ENCODE measurements around the gene DCAF8.

The DCAF8 gene

DNA sequence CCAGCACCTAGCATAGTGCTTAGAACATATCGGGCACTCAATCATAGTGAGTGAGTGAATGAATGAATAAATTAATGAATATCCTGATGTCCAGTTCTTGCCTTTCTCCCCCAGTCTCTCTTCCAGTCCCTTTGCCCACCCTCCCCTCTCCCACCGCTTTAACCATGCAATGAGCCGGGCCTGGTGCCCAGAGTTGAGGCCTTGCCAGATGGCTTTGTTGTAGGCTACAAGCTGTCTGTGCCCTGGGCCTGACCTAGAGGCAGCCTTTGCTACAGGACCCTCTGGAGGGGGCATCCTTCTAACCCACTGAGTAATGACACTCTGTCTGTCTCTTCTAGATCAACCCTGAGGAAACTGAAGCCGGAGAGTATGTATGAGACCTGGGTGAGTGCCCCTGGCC is 65.1 kb downstream of the DCAF8 start:
- DNase-seq = no peak

DNA sequence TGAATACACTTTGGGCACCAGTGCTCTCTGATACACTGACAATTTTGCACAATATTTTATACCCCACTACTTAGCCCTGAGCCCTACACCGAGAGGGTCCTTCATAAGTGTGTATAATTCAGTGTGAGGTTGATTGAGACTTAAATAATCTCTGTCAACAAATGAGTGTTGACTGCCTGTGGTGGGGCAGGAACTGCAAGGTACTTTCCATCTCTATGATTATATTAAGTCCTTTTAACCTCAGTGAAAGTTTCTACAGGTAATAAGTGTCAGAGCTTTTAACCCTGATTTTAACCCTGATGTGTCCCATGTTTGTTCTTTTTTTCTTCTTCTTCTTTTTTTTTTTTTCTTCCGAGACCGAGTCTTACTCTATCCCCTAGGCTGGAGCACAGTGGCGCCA is 66.2 kb downstream of the DCAF8 start:
- no peak for DNase-seq

DNA sequence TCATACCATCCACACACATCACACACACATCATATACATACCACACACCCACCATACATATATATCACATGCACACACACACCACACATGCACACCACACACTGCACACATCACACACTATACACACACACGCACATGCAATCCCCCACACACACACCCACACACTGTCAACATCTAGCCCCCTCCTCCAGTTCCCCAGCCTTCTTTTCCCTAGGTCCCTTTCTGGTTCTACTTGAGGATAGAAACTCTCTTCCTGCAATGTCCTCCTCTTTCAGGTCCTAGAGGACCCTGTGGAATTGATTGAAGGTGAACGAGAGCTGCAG is 67.7 kb downstream of the DCAF8 start:
- DNase-seq = no peak

DNA sequence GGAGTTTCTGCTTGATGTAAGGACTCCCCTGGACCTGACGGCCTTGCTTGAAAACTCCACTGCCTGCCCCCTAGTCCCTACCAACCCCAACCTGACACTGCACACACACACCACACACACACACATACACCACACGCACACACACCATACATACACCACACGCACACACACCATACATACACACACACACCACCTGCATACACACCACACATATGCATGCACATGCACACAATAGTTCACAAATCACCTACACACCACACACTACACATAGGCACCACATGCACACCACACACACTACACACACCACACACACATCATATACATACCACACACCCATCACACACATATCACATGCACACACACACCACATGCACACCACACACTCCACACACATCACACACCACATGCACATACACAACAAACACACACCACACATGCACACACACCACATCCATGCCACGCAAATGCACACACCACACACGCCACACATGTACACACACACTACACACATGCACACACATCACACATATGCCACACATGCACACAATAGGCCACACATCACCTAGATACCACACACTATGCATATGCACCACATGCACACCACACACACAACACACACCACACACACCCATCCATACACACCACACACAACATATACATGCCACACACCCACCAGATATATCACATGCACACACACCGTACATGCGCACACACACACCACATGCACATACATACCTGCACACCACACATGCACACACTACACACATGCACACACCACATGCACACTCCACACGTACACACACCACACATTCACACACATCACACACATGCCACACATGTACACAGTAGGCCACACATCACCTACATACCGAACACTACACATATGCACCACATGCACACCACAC is 68.3 kb downstream of the DCAF8 start:
- DNase-seq = no peak

DNA sequence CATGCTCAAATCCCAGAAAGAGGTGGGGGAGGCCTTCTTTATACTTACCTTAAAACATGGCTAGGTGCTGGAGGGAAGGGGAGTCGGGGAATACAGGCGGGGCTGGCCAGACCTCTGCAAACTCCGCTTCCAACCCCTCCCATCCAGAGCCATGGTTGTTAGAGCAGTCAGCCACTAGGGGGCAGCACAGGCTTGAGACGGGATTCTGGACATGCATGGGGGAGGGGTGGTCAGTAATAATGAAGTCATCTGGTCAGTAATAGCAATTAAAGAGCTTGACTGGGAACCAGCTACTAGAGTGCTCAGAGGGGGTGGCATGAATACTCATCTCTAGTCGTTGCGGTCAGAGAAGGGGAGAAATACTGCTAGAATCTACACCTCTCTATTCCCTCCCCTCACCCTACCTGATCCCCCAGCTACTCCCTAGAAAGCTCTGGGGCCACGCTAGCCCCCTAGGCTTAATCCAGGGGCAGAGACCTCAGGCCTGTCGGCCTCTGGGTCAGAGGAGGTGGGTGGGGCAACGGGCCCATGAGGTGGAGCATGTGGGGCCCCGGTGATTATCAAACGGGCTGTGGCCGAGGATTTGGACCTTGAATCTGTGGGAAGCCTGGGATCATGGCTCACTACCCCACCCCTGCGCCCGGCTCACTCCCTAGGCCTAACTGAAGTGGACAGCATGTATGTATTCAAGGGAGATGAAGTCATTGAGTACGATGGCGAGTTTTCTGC is 69.1 kb downstream of the DCAF8 start:
- peak; percentile 87 to 92 for DNase-seq

DNA sequence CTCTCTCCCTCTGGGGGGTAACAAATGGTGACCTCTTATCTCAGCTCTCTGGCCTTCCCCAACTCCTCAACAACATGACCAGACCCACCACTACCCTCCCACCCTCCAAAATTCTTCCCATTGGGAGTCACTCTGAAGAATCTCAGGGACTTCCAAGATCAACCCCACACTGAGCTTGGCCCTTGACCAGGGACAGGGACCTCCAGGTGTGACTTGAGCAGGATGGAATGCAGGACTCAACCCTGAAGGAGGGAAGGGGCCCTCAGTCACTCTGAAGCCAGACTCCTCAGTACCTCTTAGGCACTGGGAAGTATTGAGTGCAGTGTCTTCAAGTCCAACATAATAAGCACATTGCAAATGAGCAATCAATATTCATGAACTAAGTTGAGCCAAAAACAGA is 70.1 kb downstream of the DCAF8 start:
- DNase-seq = no peak

DNA sequence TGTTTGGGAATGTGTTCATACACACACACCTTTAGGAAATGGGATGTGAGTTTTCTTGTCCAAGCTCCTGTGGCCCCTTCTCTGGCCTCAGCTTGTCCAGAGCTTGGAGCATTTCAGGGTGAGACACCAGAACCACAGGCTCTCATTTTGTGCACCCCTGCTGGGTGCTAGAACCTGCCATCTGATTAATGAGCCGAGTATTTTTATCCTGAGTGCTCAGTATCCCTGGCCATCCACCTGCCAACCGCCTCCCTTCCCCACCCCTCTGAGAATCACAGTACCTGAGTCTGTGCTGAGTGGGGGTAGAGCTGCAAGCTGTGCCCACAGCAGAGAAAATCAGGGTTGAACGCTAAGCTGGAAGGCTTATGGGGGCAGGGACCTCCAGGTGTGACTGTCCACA is 70.6 kb downstream of the DCAF8 start:
- no peak for DNase-seq

DNA sequence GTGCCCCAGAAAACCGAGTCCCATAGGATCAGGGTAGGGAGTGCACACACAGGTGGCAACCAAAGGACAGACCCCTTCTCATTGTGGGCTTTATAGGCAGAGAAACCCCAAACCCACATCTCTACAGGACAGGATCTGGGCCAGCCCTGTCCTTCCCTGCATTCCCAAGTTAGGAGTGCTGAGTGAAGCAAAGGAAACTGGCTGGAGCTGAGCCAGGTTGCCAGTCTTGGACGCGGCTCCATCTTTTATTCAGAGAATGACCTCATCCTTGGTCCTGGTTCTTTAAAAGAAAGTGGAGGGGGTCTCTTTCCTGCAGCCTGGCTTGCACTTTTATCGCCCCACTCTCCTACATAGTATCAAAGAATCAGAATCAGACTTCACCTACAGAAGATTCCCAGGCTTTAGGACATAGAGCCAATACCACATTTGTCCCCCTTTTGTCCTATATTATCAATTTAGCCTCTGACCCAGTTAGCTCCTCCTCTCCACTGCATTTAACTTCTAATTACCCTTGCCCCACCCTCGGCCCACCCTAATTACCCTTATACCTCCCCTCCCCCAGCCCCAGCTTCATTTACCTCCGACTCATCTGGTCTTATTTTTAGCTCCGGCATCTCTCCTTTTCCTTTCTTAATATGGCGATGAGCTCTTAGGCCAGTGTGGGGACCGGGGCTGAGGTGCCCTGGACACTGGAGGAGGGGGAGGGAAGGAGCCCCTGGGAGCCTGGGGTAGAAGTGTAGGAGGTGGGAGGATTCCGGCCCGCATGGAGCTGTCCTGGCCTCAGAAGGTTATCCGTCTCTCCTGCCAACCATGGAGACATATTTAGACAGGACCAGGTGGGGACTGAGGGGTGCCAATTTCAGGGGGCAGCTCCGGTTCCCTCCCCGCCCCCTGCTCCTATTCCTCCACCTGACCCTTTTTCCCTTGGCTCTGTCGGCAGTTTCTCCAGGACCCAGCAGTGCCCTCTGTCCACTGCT is 72.4 kb downstream of the DCAF8 start, which contains the start of gene CASQ1:
Gene CASQ1, plus strand, starts transcription at position 927 of the 977 bp plus-strand sequence. CDS start 177 bp downstream, outside the sequence.
- DNase-seq = no peak

DNA sequence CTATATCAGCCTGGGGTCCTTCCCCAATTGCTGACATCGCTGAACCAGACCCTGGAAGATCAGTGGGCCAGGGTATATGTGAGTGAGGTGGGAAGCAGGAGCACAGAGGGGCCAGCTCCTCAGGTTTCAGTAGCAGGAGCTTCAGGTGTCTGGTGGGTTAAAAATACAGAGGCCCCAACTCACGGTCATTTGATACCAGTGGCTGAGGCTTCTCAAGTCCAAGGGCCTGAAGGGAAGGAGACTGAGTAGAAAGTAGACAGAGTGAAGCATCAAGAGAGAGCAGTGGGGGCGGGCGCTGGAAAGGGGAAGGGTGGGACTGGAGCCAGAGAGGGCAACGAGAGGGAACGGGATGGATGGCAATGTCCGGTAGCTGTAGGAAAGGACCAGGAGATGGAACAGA is 74.0 kb downstream of the DCAF8 start:
- DNase-seq = no peak

DNA sequence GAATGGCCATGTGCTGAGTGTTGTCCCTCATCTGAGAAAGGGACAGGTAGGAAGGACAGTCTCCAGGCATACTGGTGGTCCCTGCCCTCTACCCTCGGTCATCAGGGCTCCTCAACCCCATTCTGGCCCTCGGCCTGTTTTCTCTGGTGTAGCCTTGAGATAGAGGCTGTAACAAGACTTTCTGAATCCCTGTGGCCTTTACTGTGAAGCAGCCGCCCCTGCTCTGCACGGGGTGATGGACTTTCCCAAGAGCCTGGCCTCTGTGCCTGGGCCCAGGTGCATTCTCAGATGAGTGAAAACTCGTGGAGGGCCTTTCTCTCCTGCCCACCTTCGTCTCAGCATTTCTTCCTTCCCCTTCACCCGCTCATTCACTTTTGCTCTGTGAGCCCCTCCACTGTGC is 74.9 kb downstream of the DCAF8 start:
- DNase-seq = no peak

DNA sequence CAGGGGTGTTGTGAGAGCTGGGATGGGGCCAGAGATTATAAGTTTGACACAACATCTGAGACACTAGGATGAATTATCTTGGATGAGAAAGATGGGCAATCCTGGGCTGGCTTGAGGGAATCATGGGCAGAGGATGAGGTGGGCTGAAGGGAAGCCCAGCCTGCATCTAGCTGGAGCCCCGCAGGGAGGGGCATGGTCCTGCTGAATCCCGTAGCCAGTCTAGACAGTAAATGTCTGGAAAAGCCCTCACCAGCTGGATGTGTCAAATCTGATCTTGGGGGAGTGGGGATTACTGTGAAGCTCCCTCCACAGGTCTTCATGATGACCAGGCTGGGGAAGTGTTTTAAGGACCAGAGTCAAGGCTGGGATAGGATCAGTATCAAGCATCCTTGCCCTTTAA is 75.6 kb downstream of the DCAF8 start:
- no peak for DNase-seq

DNA sequence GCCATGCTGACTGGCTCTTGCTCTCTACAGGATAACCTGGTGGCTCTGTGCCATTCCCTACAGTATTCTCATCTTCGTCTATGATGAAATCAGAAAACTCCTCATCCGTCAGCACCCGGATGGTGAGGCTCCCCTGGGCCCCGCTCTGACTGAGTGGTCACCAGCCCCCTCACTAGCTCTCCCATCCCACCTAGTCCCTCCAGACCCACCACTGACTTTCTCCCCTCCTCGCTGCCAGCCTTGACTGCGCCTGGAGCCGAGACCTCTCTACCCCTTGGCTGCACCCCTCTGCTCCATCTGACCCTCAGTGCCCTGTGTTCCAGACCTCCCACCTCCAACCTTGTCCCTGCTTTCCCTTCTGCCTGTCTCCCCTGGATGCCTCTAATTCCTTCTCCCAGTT is 76.1 kb downstream of the DCAF8 start:
- no peak for DNase-seq

DNA sequence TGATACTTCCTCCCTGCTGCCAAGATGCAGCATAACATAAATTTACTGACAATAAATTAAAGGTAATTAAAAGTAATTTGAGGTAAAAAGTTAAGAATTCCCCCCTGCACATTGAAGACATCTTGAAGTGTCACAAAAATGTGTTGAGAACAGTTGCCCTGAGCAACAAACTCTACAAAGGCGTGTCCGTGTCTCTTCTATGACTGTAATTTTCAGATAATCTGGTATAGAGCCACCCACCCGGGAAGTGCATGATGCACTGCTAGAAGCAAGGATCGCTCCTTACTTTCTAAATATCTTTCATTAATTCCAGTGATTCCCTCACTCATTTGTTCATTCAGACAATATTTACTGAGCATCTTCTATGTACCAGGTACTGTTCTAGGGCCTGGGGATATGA is 83.0 kb downstream of the DCAF8 start:
- DNase-seq = no peak

DNA sequence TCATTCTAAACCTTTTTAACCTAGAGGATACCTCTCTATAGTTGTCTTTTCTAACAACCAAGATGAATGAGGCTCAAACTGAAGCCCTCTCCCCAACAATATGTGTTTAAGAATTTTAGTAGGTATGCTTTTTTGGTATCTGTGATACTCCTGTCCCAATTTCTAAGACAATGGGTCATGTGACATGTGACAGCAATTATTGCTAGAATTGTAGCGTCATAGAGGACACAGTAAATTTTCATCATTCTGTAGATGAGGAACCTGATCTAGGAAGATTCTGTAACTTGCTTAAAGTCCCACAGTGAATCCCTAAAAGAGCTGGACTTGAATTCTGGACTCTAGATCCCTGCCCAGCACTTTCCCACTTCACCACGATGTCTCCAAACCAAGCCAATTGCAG is 83.6 kb downstream of the DCAF8 start:
- DNase-seq = no peak

DNA sequence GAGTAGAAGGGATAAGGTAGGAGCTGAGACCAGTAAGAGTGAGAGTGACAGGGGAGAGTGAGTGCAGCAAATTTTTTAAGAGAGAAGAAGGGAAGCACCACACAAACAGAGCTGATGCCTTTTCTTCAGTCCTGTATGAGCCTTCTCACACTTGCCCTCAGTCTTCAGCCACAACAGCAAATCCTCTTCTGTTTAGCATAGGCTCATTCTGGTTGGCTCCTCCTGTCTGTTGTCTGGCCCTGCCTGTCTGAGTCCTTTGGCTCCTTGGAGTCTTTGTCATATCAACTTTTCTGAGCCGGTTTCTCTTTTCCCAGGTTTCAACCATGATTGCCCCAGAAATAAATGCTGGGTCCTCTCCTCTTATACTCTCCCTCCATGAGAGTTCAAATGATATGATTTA is 84.7 kb downstream of the DCAF8 start:
- no peak for DNase-seq

DNA sequence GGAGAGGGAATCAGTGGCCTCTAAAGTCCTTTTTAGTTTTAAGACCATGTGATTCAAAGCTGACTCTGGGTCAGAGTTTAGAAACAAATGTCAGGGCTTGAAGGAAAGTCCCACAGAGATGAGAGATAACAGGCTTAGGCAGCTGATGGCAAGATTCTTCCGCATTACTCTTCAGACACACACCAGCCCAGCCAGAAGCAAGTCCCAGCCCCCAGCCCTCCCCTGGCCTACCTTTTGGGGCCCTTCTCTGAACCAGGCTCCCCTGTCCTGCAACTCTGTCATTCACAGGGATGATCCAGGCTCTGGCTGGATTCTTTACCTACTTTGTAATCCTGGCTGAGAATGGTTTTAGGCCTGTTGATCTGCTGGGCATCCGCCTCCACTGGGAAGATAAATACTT is 85.1 kb downstream of the DCAF8 start:
- DNase-seq = no peak

DNA sequence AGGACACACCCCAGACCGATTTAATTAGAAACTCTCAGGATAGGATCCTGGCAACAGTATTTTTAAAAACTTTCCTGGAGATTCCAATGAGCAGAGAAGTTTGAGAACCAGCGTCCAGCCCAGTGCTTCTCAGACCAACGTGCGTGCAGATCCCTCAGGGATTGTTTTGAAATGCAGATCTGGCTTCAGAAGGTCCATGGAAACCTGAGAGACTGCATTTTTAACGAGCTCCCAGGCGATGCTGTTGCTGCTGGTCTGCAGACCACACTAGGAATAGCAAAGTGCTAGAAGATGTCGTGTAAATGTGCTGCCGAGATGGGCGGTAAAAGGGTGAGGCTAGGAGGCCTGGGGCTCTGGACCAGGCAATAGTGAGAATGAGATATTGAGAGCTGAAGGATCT is 90.4 kb downstream of the DCAF8 start:
- no peak for DNase-seq

DNA sequence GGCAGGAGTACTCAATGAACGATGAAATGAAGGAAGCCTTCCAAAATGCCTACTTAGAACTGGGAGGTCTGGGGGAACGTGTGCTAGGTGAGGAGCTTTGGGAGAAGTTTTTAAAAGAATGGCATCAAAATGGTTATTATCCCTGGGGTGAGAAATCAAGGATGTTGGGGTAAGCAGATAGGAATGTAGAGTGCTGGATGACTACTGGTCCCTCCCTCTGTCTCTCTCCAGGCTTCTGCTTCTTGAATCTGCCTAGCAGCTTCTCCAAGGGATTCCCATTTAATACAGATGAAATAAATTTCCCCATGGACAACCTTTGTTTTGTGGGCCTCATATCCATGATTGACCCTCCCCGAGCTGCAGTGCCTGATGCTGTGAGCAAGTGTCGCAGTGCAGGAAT is 91.0 kb downstream of the DCAF8 start:
- DNase-seq = no peak

DNA sequence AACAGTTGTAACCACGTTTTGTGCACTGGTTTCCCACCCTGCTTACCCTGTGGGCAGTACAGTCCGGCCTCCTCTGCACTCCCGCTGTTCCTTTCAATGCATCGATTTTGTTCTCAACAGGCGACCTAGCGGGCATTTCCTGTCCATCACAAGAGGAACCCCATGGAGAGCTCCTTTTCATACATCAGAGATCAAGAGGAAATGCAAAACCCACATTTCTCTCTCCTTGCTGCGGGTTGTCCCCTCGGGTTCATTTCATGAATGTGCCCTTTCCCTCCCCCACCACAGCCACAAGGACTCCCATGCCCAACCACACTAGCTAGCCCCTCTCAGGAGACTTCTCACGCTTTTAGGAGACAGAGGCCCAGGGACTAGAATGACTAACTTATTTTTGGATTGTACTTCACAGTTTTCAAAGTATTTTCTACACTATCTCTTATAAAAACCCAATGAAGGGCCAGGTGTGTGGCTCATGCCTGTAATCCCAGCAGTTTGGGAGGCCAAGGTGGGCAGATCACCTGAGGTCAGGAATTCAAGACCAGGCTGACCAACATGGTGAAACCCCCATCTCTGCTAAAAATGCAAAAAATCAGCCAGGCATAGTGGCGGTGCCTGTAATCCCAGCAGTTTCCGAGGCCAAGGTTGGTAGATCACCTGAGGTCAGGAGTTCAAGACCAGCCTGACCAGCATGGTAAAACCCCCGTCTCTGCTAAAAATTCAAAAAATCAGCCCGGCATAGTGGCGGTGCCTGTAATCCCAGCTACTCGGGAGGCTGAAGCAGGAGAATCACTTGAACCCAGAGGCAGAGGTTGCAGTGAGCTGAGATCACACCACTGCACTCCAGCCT is 92.6 kb downstream of the DCAF8 start:
- DNase-seq = peak in 1 of 2 donors; percentile 9

DNA sequence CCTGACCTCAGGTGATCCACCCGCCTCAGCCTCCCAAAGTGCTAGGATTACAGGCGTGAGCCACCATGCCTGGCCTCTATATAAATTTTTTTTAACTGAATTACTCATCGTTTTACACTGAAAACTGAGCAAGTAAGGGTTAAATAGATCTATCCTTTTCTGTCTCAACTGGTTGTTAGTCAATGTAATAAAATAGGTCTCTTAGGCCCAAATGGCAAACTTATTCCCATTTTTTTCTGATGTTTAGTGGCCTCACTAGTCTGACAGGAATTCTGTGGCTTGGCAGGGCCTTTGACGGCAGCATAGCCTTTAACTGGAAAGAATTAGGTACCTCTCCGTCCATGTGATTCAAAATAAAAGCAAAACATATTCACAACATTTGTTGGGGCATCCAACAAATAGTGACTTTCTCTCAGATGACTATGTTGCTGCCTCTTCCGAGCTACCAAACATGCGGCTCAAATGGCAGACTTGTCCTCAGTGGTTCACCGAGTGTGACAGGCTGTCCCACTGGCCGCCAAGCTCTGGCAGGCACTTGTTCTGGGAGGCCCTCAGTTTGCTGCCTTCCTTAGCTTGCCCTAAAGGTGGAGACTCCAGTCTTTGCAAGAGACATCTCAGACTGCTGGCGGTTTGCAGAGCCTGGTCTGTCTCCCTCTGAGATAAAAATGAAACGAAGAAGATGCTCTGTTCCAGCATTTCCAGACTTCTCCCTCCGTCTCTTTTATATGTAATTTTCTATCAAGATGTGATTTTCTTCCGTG is 93.6 kb downstream of the DCAF8 start:
- DNase-seq = no peak

DNA sequence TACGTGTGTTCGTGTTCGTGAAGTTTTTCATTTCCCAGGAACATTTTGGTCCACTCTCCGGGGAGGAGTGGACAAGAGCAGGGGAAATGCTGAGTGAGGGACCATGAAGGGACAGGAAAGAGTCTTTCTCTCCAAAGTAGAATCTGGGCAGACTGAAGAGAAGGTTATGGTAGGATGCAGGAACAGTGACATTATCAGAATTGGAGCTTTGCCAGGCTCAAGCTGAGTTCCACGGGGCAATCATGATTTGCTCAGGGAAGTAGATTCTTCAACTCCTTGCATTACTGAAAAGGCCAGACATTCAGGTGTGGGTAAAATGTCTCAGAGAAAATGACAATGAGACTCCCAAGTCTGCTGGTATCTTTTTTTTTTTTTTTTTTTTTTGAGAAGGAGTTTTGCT is 94.3 kb downstream of the DCAF8 start:
- no peak for DNase-seq
